ENCODE data around the gene ELOVL5.
"Not testable (repeated sequence)": the region's sequence is repeated elsewhere in the genome, so short reads cannot be mapped to it uniquely, and the experiment has no call there.

ELOVL5 gene

DNA sequence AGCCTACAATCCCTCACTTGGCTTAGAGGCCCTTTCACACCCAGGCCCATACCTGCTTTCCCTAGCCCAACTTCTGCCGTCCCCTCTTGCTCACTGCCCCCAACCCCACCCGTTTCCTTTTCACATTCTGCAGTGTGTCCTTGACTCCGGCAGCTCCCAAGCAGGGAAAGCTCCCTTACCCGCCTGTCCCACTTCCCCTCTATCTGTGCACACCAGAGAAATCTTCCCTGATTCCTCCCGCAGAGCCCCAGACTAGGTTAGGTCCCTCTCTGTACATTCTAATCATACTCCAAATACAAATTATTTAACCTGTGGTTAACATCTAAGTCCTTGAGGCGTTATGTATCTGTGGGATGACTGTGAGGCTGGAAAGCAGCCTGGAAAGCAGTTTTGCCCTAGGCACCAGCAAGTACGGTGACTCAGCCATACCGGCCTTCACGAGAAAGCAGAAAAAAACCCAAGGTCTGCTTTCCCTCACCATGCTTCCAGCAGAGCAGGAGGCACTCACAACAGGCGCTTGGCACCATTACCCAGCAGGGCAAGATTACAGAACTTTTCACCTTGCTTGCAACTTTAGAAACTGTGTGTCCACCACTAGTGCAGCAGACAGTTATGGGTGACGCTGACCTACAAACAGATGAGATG lies 22.3 kb downstream of the ELOVL5 start:
- DNase-seq = no peak

GRCh38 chr6:53325785-53326184 lies 23.0 kb downstream of the ELOVL5 start:
- no peak for DNase-seq

DNA sequence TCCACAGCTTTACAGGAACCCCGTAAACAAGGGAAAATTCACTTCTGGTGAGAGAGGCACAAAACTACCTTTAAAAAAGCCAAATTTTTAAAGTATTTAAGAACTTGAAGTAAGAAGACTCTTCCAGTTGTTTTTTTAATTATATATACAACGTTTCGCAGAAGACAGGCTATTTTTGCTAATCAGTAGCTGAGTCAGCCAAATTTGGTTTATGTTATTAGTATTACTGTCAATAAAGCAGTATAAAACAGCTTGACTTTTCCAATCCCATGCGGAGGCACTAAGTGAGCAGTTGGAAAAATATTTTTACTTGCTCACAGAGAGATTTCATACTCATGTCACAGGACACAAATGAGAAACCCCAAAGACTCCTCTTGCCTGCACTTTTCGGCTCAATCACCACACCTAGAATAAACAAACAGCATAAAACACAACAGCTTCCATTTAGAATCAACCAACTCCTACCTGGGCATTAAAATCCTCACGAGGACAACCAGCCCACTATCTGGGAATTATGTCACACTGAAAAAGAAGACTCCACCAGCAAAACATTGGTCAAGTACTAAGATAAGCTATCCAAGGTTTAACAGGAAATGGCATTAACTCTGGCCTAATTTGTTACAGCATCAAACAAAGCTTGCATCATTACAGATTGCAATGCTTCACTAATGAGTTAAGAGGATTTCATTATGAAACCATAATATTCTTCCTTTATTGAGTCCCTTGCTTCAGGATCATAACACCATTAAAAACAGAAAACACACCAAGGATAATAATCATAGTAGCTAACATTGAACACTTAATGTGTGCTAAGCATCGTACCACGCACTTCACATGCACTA lies 26.3 kb downstream of the ELOVL5 start:
- no peak for DNase-seq

- no peak for DNase-seq
Measured at GRCh38 chr6:53321701-53322100, 27.0 kb downstream of the ELOVL5 start.

DNA sequence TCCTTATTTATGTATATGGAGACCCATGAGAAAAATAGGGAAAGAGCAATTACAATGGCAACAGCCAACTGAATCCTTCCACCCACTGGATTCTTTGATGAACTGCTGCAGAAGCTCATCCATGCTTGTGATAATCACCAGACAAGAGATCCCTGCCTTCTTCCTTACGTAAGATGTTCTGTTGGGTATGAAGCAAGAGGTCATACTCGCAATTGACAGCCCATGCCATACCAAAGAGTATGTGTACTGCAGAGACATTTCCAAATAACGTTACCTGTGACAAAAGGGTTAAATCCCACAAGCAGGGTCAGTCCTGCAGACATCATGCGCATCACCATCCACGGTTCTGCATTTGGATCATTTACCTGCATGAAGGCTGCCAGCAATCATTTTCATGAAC lies 27.8 kb downstream of the ELOVL5 start:
- no peak for DNase-seq

DNA sequence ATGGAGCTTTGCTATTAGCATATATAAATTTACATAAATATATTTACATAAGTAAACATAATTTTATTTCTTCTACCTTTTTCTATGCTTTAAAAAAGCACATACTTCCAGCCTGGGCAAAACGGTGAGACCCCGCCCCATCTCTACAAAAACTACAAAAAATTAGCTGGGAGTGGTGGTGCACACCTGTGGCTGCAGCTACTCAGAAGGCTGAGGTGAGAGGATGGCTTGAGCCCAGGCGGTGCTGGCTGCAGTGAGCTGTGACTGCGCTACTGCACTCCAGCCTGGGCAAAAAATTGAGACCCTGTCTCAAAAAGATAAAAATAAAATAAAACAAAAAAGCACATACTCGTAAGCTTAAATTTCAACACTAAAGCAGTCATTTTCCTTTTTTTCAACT lies 30.3 kb downstream of the ELOVL5 start:
- no peak for DNase-seq

GRCh38 chr6:53317861-53318260 lies 30.9 kb downstream of the ELOVL5 start:
- DNase-seq = no peak

DNA sequence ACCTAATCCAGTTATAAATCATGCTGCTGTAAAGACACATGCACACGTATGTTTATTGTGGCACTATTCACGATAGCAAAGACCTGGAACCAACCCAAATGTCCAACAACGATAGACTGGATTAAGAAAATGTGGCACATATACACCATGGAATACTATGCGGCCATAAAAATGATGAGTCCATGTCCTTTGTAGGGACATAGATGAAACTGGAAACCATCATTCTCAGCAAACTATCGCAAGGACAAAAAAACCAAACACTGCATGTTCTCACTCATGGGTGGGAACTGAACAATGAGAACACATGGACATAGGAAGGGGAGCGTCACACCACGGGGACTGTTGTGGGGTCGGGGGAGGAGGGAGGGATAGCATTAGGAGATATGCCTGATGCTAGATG lies 31.5 kb downstream of the ELOVL5 start:
- DNase-seq = not testable (repeated sequence)

- no peak for DNase-seq
Measured at GRCh38 chr6:53316142-53316541, 32.6 kb downstream of the ELOVL5 start.

GRCh38 chr6:53315086-53315724 lies 33.5 kb downstream of the ELOVL5 start:
- DNase-seq = no peak

- DNase-seq = no peak
Measured at GRCh38 chr6:53313784-53314400, 34.9 kb downstream of the ELOVL5 start.

- DNase-seq = no peak
Measured at GRCh38 chr6:53312355-53312754, 36.4 kb downstream of the ELOVL5 start.

- no peak for DNase-seq
Measured at GRCh38 chr6:53311586-53311935, 37.2 kb downstream of the ELOVL5 start.

DNA sequence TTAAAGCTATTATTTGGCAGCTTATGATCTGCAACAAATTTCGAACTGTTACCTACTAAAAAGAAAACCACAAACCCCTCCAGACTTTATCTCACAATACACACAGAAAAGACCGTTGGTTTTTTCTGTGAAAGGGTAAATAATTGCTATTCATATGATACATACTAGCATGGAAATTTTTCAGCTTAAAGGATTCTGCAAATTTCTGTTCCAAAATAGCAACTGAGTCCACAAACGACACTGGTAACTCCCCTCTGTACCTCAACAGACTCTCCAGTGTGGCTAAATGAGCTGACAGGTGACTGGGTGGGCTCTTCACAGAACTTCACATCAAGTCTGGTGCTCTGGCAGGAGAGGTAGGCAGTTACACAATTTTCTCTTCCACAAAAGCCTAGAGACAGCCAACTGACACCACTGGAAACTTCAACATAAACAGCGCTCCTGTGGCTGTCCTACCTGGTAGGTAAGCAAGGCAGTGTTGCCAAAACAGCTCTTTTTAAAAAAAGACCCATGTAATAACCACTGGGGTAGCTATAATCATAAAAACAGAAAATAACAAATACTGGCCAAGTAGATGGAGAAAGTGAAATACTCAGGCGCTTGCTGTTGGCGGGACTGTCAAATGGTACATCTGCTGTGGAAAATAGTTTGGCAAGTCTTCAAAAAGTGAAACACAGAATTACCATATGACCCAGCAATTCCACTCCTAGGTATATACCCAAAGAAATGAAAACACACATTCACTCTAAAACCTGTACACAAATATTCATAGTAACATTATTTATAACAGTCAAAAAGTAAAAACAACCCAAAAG lies 37.8 kb downstream of the ELOVL5 start:
- no peak for DNase-seq

- DNase-seq = no peak
Measured at GRCh38 chr6:53309901-53310300, 38.8 kb downstream of the ELOVL5 start.

DNA sequence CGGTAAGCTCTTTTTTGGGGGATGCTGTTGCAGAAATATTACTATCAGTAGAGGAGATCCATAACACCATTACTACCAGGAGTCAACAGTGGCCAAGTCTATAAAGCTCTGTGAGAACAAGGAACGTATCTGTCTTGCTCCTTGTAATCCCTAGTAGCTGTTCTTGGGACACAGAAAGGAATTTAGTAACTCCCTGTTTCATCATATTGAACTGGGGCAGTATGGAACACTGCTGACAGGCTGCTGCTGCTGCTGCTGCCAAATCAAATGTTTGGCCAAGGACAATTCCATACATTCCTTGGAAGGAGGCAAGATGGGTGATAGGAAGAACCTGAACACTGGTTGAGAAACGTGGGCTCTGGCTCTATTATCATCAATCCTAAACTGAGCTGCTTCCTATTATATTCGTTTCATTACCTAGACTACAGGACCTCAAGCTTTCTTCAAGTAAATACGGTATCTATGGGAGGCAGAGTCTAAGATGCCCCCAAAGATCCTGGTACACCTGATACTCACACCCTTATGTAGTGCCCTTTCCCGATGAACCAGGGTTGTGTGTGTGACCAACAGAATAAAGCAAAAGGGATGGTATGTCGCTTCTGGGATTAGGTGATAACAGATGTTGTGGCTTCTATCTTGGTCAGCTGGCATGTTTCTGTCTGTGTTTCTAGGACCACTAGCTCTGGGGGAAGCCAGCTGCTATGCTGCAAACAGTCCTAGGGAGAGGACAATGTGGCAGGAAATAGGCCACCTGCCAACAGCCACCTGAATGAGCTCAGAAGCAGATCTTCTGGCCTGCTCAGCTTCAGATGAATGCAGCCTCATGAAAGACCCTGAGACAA lies 39.5 kb downstream of the ELOVL5 start:
- peak; percentile 33 for DNase-seq

- no peak for DNase-seq
Measured at GRCh38 chr6:53306819-53307347, 41.9 kb downstream of the ELOVL5 start.

DNA sequence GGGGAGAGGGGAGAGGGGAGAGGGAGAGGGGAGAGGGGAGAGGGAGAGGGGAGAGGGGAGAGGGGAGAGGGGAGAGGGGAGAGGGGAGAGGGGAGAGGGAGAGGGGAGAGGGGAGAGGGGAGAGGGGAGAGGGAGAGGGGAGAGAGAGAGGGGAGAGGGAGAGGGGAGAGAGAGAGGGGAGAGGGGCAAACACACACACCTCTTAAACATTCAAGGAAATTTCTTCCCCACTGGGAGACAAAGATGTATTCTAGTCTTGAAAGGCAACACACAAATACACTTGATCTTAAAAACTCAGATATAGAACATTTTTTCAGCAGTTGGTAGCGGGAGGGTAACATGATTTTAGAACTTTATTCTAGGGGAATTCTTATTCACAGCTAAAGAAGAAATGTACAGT lies 42.5 kb downstream of the ELOVL5 start:
- not testable (repeated sequence) for DNase-seq

DNA sequence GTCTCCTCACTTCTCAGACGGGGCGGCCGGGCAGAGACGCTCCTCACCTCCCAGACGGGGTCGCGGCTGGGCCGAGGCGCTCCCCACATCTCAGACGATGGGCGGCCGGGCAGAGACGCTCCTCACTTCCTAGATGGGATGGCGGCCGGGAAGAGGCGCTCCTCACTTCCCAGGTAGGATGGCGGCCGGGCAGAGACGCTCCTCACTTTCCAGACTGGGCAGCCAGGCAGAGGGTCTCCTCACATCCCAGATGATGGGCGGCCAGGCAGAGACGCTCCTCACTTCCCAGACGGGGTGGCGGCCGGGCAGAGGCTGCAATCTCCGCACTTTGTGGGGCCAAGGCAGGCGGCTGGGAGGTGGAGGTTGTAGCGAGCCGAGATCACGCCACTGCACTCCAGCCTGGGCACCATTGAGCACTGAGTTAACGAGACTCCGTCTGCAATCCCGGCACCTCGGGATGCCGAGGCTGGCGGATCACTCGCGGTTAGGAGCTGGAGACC lies 43.2 kb downstream of the ELOVL5 start:
- not testable (repeated sequence) for DNase-seq

GRCh38 chr6:53304953-53305352 lies 43.8 kb downstream of the ELOVL5 start:
- DNase-seq = not testable (repeated sequence)

DNA sequence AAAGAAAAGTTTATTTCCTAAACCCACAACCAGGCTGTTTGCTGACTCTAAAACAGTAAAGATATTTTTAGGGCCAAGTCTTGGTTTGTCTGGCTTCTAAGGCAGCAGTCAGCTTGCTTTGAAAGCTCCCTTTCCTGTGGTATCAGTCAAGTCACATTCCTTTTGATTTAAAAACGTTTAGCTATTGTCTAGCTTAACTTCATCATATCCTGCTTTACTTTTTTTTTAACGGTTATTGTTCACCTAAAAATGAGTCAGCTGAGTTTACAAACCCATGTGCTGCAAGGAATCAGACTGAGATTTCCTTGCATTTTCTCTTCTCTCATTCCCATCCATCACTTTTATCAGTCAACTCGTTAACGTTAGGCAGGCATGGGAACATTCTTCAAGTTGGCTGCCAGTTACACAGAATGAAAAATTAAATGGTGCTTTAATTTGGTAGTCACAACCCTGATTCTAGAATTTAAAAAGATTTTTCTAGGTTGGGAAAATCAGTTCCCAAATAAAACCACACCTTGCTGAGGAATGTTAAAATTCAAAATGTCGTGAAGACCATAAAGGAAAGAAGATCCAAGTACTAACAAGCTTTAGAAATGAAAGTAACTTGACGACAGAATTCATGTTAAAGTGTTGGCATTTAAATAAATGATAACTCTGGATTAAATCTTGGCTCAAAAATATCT lies 45.9 kb downstream of the ELOVL5 start:
- no peak for DNase-seq
